GM12875 (cell line): Measurements from ENCODE around the gene RTN4IP1.
"Not testable (repeated sequence)": the region's sequence is repeated elsewhere in the genome, so short reads cannot be mapped to it uniquely, and the experiment has no call there.

ENCODE experiments used
- H3K4me3 ChIP-seq: one replicate; pipeline ENCODE4 v1.5.1; 2011; ENCODE audit warnings: low read depth, low read length, control low read depth
- CTCF ChIP-seq: IDR thresholded peaks from 2 replicates; pipeline ENCODE4 v1.5.1; 2011; ENCODE audit warnings: low read depth, mild to moderate bottlenecking, control low read depth, inconsistent platforms, low read length, moderate library complexity, borderline replicate concordance; ENCODE audit not compliant: insufficient read depth

Gene RTN4IP1

GRCh38 chr6:106611030-106611429, 18.3 kb downstream of the RTN4IP1 start:
- no peak for TF ChIP-seq CTCF
- H3K4me3 ChIP-seq: no peak overlapping the region

GRCh38 chr6:106609699-106610098, 19.6 kb downstream of the RTN4IP1 start:
- H3K4me3 ChIP-seq: no peak overlapping the region
- TF ChIP-seq CTCF: peak; percentile 57

GRCh38 chr6:106608080-106608668, 21.1 kb downstream of the RTN4IP1 start:
- H3K4me3 ChIP-seq: no peak overlapping the region
- peak; percentile 52; the same call in 1 of the 2 replicates for TF ChIP-seq CTCF

- TF ChIP-seq CTCF: no peak
- no peak overlapping the region for H3K4me3 ChIP-seq
Measured at GRCh38 chr6:106600329-106600728, 29.0 kb downstream of the RTN4IP1 start.

GRCh38 chr6:106599440-106599839, 29.9 kb downstream of the RTN4IP1 start:
- TF ChIP-seq CTCF: no peak
- H3K4me3 ChIP-seq: no peak overlapping the region

- TF ChIP-seq CTCF: no peak
- H3K4me3 ChIP-seq: no peak overlapping the region
Measured at GRCh38 chr6:106591111-106591825, 38.0 kb downstream of the RTN4IP1 start.

GRCh38 chr6:106588937-106589336, 40.4 kb downstream of the RTN4IP1 start:
- H3K4me3 ChIP-seq: not testable (repeated sequence)
